Spleen (tissue), 11 donors: ENCODE measurements around the gene RNF215. TPM values are rescaled to one million over a fixed set of nuclear protein-coding genes. Genes with fewer than 3 reads are reported as not detected.

Experiments used
- DNase-seq: peaks from one replicate; pipeline ENCODE4 v3.0.0-alpha.2; 2020
- H3K27ac ChIP-seq, 8 donors: fragments of 200-600 bp; sonication (generic) in 7 of 8; 1 replicate in 4 of 8; 2 replicates in 4 of 8; pipeline versions ENCODE4 v1.5.0 to v1.8.0; 2016 to 2021; ENCODE audit warnings: inconsistent platforms in 4 of 8, mild to moderate bottlenecking in 4 of 8, moderate library complexity in 1 of 8
- H3K27me3 ChIP-seq, 7 donors: fragments of 200-600 bp; sonication (generic) in 6 of 7; replicated peaks in 1 of 7; 1 replicate in 4 of 7; 2 replicates in 3 of 7; pipeline versions ENCODE4 v1.5.0 to v1.8.0; 2016 to 2021; ENCODE audit warnings: inconsistent platforms in 3 of 7, mild to moderate bottlenecking in 1 of 7
- H3K36me3 ChIP-seq, 6 donors: fragments of 200-600 bp; sonication (generic) in 5 of 6; 1 replicate in 4 of 6; 2 replicates in 2 of 6; pipeline versions ENCODE4 v1.5.0 to v1.8.0; 2016 to 2021; ENCODE audit warnings: inconsistent platforms in 2 of 6
- H3K4me1 ChIP-seq, 6 donors: fragments of 200-600 bp; sonication (generic) in 5 of 6; 1 replicate in 3 of 6; 2 replicates in 3 of 6; pipeline versions ENCODE4 v1.5.0 to v1.8.0; 2016 to 2021; ENCODE audit warnings: inconsistent platforms in 3 of 6
- H3K4me3 ChIP-seq, 8 donors: fragments of 200-600 bp; sonication (generic) in 7 of 8; 1 replicate in 4 of 8; 2 replicates in 4 of 8; pipeline versions ENCODE4 v1.5.0 to v1.8.0; 2016 to 2021; ENCODE audit warnings: inconsistent platforms in 4 of 8, mild to moderate bottlenecking in 4 of 8, moderate library complexity in 2 of 8
- H3K9me3 ChIP-seq, 8 donors: fragments of 200-600 bp; sonication (generic) in 7 of 8; 1 replicate in 4 of 8; 2 replicates in 4 of 8; pipeline versions ENCODE4 v1.5.0 to v1.8.0; 2016 to 2021; ENCODE audit warnings: inconsistent platforms in 4 of 8
- POLR2A ChIP-seq, 3 donors: fragments of 450-650 bp; IDR thresholded peaks; one replicate each; pipeline ENCODE4 v1.5.1; 2017; ENCODE audit warnings: antibody characterized with exemption in 3 of 3, mild to moderate bottlenecking in 1 of 3
- POLR2AphosphoS5 ChIP-seq, 3 donors: sonication (generic); formaldehyde crosslinking; IDR thresholded peaks; one replicate each; pipeline ENCODE4 v1.5.1; 2017; ENCODE audit warnings: antibody characterized with exemption in 3 of 3
- WGBS, 5 donors: extraction: QIAGEN DNeasy Blood & Tissue Kit in 3 of 5; methylation state at CpG; one replicate each; pipeline versions ENCODE4 v1.1.5 to v1.1.7; 2013 to 2018; 5-methylcytosine and 5-hydroxymethylcytosine counted together
- intact Hi-C: fragments of 100-400 bp; cut with DNase I; formaldehyde crosslinking; loops from one replicate; pipeline ENCODE4 v1.15.0; 2023; ENCODE audit warnings: low total_unique reads
- polyA plus RNA-seq, 3 donors: library from polyadenylated mRNA; stranded (reverse); fragments of 200-250 nt; gene quantifications; one replicate each; pipeline ENCODE4 v1.2.1, GENCODE V29; 2013
- total RNA-seq, 7 donors: library from RNA; depleted of rRNA in 3 of 7; stranded (reverse); fragments of >200 nt in 3 of 7; fragmentation: NEBNext Ultra II Directional in 4 of 7; extraction: Animal tissue kit (Norgen Biotek cat#: 25700) in 4 of 7; gene quantifications; one replicate each; pipeline versions ENCODE4 v1.1.0 to v1.2.1, GENCODE V29; 2016 to 2021
- TF ChIP-seq, protein P1 (sequence below), 11 experiments: fragments of 200-600 bp in 7 of 11; fragments of 450-650 bp in 4 of 11; sonication (generic) in 4 of 11; IDR thresholded peaks in 8 of 11; conservative IDR thresholded peaks in 3 of 11; 1 replicate in 7 of 11; 2 replicates in 4 of 11; pipeline versions ENCODE4 v1.4.0 to v1.8.0; 2016 to 2021; ENCODE audit warnings: antibody characterized with exemption in 11 of 11, inconsistent platforms in 4 of 11, mild to moderate bottlenecking in 1 of 11
- donor health status: healthy with polysubstance abuse.
- donor health status: DM: no; HTN: no; CAD: no; lungs with moderate emphysema.
- donor health status: DM: no; HTN: no; CAD: no.
- donor health status: Bipolar disorder and iron deficiency.
- donor health status: healthy.
- donor health status: DM: no; HTN: no; CAD: no.
- donor health status: DM: yes; HTN: yes; CAD: no.

RNF215 gene
- total and polyA plus RNA-seq, 10 donors = 6.5 to 19.5 (median 12.8) TPM

DNA sequence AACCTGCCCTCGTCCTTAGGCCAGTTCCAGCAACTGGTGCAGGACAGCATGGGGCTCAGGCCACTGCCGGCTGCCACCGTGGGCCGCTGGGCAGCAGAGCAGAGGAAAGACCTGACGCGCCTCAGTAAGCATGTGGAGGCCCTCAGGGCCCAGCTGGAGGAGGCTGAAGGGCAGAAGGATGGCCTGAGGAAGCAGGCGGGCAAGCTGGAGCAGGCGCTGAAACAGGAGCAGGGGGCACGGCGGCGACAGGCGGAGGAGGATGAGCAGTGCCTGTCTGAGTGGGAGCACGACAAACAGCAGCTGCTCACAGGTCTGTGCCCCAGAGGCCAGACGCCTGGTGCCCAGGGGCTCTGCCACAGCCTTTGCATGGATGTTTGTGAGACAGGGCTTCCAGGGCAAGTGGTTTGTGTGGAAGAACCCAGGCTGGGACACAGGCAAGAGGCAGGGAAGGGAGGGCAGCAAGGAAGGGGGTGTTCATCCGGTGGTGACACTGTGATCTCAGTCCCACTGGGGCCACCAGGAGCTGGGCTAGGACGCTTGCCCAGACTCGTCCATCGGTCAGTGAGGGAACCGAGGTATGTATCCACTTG lies 16.5 kb downstream of the RNF215 start:
- no peak overlapping the region for H3K4me3 ChIP-seq
- WGBS, 5 donors = 80 to 93% (median 89%) methylated on average over 19 of the region's 19 CpGs
- H3K4me1 ChIP-seq = peaks cover 0 to 35% (median 22%) of the 10 kb centered on the region in 6 donors
- TF ChIP-seq POLR2AphosphoS5 (IDR thresholded peaks at IDR 0.05) = peak in 1 of 3 donors; percentile 27
- no peak for TF ChIP-seq POLR2A (IDR thresholded peaks at IDR 0.05)
- TF ChIP-seq, protein P1, sequence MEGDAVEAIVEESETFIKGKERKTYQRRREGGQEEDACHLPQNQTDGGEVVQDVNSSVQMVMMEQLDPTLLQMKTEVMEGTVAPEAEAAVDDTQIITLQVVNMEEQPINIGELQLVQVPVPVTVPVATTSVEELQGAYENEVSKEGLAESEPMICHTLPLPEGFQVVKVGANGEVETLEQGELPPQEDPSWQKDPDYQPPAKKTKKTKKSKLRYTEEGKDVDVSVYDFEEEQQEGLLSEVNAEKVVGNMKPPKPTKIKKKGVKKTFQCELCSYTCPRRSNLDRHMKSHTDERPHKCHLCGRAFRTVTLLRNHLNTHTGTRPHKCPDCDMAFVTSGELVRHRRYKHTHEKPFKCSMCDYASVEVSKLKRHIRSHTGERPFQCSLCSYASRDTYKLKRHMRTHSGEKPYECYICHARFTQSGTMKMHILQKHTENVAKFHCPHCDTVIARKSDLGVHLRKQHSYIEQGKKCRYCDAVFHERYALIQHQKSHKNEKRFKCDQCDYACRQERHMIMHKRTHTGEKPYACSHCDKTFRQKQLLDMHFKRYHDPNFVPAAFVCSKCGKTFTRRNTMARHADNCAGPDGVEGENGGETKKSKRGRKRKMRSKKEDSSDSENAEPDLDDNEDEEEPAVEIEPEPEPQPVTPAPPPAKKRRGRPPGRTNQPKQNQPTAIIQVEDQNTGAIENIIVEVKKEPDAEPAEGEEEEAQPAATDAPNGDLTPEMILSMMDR (IDR thresholded peaks at IDR 0.05 in 8 of 11, conservative IDR thresholded peaks at IDR 0.05 in 3 of 11) = no peak
- DNase-seq = no peak
- H3K27me3 ChIP-seq = no peaks in the 10 kb centered on the region
- intact Hi-C loops = no loop called here
- H3K27ac ChIP-seq = no peak overlapping the region
- no peaks in the 10 kb centered on the region for H3K9me3 ChIP-seq
- H3K36me3 ChIP-seq = peaks cover 0 to 13% (median 0%) of the 10 kb centered on the region in 6 donors

GRCh38 chr22:30368420-30368819 lies 18.8 kb downstream of the RNF215 start:
- TF ChIP-seq POLR2A (IDR thresholded peaks at IDR 0.05) (no peak), POLR2AphosphoS5 (IDR thresholded peaks at IDR 0.05) (no peak)
- TF ChIP-seq, protein P1 (IDR thresholded peaks at IDR 0.05 in 8 of 11, conservative IDR thresholded peaks at IDR 0.05 in 3 of 11) = no peak
- H3K4me3 ChIP-seq = no peak overlapping the region
- intact Hi-C loops = no loop called here
- peaks cover 0 to 15% (median 10%) of the 10 kb centered on the region in 6 donors for H3K4me1 ChIP-seq
- H3K9me3 ChIP-seq = no peaks in the 10 kb centered on the region
- peaks cover 0 to 14% (median 0%) of the 10 kb centered on the region in 6 donors for H3K36me3 ChIP-seq
- WGBS, 5 donors = 89 to 94% (median 93%) methylated on average over 6 to 9 of the region's 9 CpGs
- DNase-seq = no peak
- H3K27me3 ChIP-seq = no peaks in the 10 kb centered on the region
- H3K27ac ChIP-seq = no peak overlapping the region

GRCh38 chr22:30365891-30366290 lies 21.3 kb downstream of the RNF215 start:
- H3K36me3 ChIP-seq = peaks cover 0 to 28% (median 0%) of the 10 kb centered on the region in 6 donors
- intact Hi-C loops = no loop called here
- TF ChIP-seq, protein P1 (IDR thresholded peaks at IDR 0.05 in 8 of 11, conservative IDR thresholded peaks at IDR 0.05 in 3 of 11) = no peak
- TF ChIP-seq POLR2A (IDR thresholded peaks at IDR 0.05) (no peak), POLR2AphosphoS5 (IDR thresholded peaks at IDR 0.05) (no peak)
- no peak overlapping the region for H3K4me3 ChIP-seq
- H3K4me1 ChIP-seq = no peaks in the 10 kb centered on the region
- no peak overlapping the region for H3K27ac ChIP-seq
- no peaks in the 10 kb centered on the region for H3K27me3 ChIP-seq
- no peaks in the 10 kb centered on the region for H3K9me3 ChIP-seq
- WGBS, 5 donors = 93 to 96% (median 93%) methylated on average over 5 to 18 of the region's 18 CpGs
- DNase-seq = no peak

GRCh38 chr22:30362651-30363281 lies 24.4 kb downstream of the RNF215 start:
- H3K4me1 ChIP-seq = peaks cover 0 to 4% (median 3%) of the 10 kb centered on the region in 6 donors
- WGBS, 5 donors = 73 to 83% (median 80%) methylated on average over 6 to 7 of the region's 7 CpGs

More at GRCh38 chr22:30362651-30363281, 24.4 kb downstream of the RNF215 start:
- Histone ChIP-seq H3K9me3 (no peaks in the 10 kb centered on the region), H3K4me3 (no peak overlapping the region), H3K27ac (no peak overlapping the region), H3K27me3 (no peaks in the 10 kb centered on the region), H3K36me3 (peaks cover 0 to 28% (median 0%) of the 10 kb centered on the region in 6 donors)
- TF ChIP-seq POLR2AphosphoS5 (IDR thresholded peaks at IDR 0.05) = no peak
- TF ChIP-seq POLR2A (IDR thresholded peaks at IDR 0.05) = no peak
- TF ChIP-seq, protein P1 (IDR thresholded peaks at IDR 0.05 in 8 of 11, conservative IDR thresholded peaks at IDR 0.05 in 3 of 11) = no peak
- no peak for DNase-seq
- intact Hi-C loops = no loop called here
